ENCODE results near the gene C1orf116.
"Not testable (repeated sequence)": the region's sequence is repeated elsewhere in the genome, so short reads cannot be mapped to it uniquely, and the experiment has no call there.

Gene C1orf116

DNA sequence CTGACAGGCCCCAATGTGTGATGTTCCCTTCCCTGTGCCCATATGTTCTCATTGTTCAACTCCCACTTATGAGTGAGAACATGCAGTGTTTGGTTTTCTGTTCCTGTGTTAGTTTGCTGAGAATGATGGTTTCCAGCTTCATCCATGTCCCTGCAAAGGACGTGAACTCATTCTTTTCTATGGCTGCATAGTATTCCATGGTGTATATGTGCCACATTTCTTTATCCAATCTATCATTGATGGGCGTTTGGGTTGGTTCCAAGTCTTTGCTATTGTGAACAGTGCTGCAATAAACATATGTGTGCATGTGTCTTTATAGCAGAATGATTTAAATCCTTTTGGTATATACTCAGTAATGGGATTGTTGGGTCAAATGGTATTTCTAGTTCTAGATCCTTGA is 8.8 kb upstream of the C1orf116 start:
- in situ Hi-C loops (cut with HindIII; ENCODE audit: low pct_ligation_motif_present, low pct_unique_long_range_greater_than_20kb, low sequenced_read_pairs); DNase-seq: not testable (repeated sequence)

DNA sequence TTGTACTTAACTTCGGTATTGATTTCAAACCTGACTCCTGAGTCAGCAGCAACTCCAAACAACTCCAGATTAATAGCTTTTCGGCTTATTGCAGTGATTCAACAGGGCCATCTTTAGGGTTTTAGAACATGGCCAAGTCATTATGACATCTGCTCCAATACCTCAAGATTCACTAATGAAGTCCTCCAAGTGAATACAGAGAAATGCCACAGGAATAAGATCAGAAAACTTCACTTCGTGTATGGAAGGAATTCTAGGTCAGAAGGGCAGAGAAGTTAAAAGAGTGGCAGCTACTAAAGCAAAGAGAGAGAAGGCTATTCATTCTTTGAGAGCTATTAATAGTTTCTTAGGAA is 7.6 kb upstream of the C1orf116 start:
- DNase-seq: no peak
- in situ Hi-C loops (cut with HindIII; ENCODE audit: low pct_ligation_motif_present, low pct_unique_long_range_greater_than_20kb, low sequenced_read_pairs): no loop called here

DNA sequence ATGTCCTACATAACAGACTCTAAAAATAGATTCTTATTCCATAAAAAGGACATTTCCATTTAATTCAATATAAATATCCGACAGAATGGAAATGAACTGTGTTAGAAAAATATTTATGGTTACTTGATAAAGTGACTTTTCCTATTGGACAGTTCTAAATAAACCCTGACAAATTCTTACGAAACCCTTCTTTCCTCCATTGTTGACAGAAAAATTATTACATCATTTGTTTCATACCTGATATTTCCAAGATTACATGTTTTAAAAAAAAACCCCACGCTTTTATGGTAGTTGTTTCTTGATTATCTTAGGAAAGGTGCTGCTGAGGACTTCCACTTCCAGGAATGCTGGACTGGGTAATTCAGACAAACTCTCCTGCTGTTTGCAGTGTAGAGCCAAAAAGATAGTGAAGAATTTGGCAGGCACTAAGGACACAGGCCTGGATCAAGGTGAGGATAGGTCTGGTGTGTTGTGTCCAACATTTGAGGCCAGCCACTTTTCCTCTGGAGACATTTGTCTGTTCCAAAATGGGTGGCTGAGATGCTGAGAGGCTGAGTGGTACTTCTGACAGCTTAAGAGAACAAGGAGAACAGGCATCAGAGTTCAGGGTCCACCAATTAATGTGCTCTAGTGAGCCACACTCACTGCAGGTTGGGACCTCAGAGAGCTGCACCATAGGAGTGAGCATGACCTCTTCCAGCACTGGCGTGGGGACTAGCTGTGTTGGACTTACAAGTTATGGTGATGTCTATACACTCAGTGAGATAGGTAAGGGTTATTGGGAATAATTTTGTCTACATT is 7.0 kb upstream of the C1orf116 start:
- no peak for DNase-seq
- in situ Hi-C loops (cut with HindIII; ENCODE audit: low pct_ligation_motif_present, low pct_unique_long_range_greater_than_20kb, low sequenced_read_pairs): no loop called here

DNA sequence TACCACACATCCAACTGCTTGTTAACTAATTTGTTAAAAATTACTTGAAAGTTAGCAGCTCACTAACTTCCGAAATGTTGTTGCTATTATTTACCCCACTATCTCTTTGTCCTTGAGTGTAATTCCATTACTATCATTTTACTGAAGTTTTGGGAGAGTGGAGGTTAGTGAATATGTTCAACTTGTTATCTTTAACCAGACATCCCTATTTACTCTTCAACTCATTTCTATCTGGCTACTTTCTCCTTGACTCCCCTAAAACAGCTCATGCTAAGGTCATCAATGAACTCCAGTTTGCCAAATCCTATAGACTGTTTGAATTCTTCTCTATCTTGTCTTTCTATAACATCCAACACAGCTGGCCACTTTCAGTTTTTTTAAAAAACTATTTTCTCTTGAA is 4.3 kb upstream of the C1orf116 start:
- in situ Hi-C loops (cut with HindIII; ENCODE audit: low pct_ligation_motif_present, low pct_unique_long_range_greater_than_20kb, low sequenced_read_pairs): no loop called here

DNA sequence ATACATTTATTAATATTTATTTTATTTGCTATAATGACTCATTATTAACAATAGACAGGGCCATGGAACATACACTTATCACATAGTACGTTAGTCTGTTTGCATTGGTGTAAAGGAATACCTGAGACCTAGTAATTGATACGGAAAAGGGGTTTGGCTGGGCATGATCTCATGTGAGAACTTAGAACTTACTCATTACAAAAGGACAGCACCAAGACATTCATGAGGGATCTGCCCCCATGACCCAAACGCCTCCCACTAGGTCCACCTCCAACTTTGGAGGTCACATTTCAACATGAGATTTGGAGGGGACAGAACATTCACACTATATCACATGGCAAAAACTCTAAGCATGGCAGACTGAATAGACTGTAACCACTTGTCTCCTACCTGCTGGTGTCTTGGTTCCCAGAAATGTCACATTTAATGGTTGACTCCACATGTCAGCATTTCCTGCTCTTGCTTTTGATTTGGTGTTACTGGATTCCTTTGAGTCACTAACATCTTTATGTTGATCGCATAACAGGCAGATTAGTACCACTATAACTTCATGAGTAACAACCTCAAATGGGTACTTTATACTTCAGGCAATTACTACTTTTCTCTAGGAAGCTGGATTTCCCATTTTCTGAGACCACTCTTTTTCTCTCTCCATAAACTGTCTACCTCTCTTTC is 3.5 kb upstream of the C1orf116 start:
- in situ Hi-C loops (cut with HindIII; ENCODE audit: low pct_ligation_motif_present, low pct_unique_long_range_greater_than_20kb, low sequenced_read_pairs): no loop called here
- DNase-seq: no peak

More for the DNA sequence above, 4.3 kb upstream of the C1orf116 start:
- DNase-seq: no peak

DNA sequence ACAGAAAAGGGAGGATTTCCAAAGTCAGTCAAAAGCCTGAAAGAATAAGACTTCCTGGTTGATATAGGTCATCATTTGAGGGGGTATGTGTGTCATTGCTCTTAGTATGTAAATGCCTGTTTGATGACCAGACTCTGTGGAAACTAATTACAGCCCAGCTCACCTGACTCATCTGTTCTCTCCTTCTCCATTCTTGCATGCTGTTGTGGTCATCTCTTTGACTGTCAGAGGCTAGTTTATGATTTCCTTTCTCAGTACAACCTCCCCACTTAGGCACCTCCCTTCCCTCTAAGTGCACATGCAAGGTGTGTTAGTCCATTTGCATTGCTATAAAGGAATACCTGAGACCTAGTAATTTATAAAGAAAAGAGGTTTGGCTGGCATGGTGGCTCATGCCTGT is 2.4 kb upstream of the C1orf116 start:
- in situ Hi-C loops (cut with HindIII; ENCODE audit: low pct_ligation_motif_present, low pct_unique_long_range_greater_than_20kb, low sequenced_read_pairs): no loop called here
- peak; percentile 57 for DNase-seq

DNA sequence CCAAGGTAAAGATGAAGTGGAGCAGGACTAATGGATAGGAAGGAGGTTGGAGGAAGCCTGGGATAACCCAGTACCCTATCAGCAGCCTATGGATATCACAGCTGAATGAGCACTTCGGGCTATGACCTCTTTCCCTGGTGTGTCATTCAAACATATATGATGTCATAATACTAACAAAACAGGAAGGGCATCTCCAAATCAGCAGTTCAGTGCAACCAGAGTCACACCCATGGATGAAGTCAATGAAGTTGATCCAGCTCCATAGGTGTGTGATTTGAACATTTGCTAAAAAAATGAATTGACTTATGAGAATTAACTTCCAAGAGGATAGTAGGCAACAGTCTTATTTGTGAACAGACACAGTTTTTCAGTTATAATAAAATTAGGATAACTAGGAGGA is 1.7 kb upstream of the C1orf116 start:
- DNase-seq: no peak
- in situ Hi-C loops (cut with HindIII; ENCODE audit: low pct_ligation_motif_present, low pct_unique_long_range_greater_than_20kb, low sequenced_read_pairs): no loop called here

DNA sequence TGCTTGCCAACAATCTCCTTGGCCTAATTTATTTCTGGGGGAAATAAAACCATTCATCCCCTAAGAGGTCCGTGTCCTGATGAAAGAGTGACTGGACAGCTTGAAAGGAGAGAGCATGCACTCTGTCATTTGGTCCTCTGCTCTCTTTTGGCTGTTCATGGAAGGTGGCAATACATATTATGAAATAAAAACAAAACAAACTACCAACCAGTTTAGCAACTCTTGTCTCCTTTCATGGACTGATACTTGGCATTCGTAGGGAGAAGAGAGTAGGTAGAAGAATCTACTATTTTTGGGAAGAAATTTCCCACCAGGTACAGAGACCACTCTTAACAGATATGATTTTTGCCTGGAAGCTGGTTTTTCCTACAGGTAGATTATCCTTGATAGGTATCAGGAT is 746 bp upstream of the C1orf116 start:
- no peak for DNase-seq
- in situ Hi-C loops (cut with HindIII; ENCODE audit: low pct_ligation_motif_present, low pct_unique_long_range_greater_than_20kb, low sequenced_read_pairs): no loop called here

DNA sequence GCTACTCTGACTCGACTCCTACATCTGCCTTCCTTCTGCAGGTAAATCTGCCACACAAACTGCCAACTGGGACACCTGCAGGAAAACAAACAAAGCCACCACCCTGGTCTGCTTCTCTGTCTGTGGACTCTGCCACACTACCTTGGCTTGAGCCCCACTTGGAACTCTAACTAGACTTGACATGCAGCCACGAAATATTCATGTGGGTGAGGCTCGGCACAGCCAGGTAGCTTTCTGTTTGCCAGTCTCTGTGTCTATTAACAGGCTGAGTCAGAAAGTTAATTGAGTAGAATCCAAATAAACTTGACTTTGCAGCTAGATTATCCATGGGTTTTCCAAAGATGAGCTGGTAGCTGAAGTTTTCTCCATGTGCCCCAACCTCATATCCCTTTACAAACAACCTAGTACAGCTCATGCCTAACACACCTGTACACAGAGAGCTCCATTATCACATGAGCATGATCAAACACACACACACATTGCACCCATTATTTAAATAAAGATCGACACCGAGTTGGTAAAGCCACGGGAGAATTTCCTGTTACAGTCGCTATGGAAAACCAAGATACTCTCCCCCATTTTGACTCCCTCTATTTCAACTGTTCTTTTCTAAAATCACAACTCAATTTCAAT is 808 bp downstream of the C1orf116 start:
- DNase-seq: no peak
- in situ Hi-C loops (cut with HindIII; ENCODE audit: low pct_ligation_motif_present, low pct_unique_long_range_greater_than_20kb, low sequenced_read_pairs): no loop called here

DNA sequence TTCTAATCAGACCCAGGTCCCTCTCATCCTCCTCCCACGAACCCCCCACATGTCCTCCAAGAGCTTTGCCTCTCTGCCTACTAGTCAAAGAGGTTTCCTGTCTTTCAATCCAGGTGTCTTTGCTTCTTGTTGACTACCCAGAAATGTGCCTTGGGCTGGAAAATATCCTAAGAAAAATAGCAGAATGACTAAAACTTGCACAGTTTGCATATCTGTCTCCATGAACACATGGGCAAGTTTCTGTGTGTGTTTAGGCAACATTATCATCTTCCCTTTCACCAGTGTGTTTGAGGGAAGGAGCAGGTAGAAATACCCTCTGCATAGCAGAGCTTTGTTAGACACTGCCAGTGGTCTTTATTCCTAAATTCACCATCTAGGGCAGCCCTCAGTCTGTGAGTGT is 1.5 kb downstream of the C1orf116 start:
- DNase-seq: no peak
- in situ Hi-C loops (cut with HindIII; ENCODE audit: low pct_ligation_motif_present, low pct_unique_long_range_greater_than_20kb, low sequenced_read_pairs): no loop called here

DNA sequence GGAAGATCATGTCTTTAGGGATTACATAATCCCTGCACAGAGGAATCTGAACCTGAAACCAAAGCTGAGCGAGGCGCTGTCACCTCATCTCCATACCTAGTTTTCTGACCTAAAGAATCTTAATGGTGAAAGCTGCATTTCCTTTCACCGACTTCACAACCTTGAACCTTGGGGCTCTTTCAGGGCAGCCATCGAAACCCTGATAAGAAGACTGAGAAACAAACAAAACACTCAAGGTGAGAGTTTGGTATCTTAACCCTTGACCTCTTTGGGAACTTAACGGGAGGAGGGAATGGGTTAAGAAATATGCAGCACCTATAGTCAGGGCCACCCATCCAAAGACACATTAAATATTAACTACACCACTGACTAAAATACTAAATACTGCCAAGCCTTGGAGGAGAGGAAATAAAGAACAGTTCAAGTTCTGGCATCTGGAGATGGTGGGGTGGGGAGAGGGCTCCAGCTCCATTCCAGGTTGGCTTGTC is 2.0 kb downstream of the C1orf116 start:
- peak; percentile 37 for DNase-seq
- in situ Hi-C loops (cut with HindIII; ENCODE audit: low pct_ligation_motif_present, low pct_unique_long_range_greater_than_20kb, low sequenced_read_pairs): no loop called here

DNA sequence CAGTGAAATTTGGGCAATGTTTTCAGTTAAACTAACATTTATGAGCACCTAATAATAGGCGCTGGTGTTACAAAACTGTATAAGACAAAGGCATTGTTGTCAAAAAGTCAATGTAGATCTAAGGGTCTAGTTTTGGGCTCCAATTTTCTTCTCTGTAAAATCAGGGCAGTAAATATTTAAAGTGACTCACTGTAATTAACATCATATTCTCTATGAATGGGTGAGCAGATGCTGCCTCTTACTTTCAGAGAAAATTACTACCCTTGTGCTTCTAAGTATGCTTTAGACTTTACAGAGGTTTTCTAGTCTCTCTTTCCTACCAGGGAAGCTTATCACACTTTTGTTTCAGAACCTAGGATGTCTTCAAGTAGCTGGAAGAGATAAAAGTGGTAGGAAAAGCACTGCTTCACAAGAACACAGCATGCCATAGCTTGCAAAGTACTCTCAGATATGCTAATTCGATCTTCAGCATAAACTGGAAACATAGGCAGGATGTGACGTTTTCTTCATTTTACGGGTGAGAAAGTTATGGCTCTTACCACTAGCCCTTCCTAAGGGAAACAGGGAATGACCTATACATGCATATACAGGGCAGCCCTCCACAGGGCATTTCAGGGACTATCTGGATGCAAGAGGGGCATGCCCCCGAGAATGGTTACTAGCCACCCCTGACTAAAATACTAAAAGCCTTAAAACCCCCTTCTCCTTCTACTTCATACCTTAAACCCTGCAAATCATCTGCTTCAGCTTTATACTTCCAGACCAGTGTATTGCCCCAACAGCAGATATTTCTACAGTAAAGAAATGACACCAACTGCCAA is 2.6 kb downstream of the C1orf116 start:
- in situ Hi-C loops (cut with HindIII; ENCODE audit: low pct_ligation_motif_present, low pct_unique_long_range_greater_than_20kb, low sequenced_read_pairs): no loop called here
- no peak for DNase-seq

DNA sequence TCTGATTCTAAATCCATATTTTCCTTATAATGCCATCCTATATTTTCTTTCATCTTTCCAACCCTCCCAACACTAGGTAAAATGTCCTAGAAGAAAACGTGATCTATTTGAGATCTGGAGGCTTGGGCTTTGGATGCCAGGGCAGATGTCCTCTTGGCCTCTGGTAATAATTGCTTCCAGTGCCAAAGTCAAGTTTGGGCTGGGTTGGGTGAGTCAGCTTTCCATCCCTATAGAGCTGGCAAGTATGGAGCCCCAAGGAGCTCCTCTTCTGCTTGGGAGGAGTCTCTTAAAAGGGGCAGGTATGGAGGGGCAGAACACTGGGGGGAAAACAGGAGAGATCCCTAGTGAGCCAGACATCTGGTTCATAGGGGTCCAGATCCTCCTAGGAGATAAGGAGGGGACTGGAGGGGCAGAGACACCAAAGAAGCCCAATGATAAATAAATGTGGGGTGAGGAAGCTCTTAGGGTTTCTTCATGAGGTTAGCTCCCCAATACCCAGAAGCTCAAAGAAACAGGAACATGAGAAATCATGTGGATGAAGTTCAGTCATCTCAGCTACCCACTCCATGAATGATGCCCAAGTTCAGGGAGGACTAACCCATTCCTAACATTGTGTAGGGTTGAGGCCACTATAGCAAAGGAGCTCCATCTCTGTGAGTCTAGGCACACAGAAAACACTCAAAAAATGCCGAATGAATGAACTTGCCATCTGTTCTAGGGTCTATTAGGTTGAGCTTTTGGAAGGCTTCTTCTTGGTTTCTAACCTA is 3.5 kb downstream of the C1orf116 start:
- DNase-seq: no peak
- in situ Hi-C loops (cut with HindIII; ENCODE audit: low pct_ligation_motif_present, low pct_unique_long_range_greater_than_20kb, low sequenced_read_pairs): no loop called here

DNA sequence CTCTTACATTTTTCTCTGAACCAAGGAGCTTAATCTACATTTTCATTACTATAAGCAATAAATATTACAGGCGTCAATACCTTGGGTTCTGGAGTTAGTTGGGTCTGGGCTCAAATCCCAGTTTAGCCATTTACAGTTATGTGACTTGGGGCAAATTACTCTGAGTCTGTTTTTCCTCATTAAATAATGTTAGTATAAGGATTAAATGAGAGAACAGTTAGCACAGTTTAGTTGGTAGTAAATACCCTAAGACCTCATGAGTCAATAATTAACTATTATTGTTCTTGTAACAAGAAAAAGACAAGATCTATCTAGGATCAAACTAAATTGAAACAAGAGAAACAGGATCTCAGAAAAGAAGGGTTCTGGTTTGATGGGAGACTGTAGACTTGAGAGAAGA is 4.6 kb downstream of the C1orf116 start:
- in situ Hi-C loops (cut with HindIII; ENCODE audit: low pct_ligation_motif_present, low pct_unique_long_range_greater_than_20kb, low sequenced_read_pairs): no loop called here
- DNase-seq: peak; percentile 27

DNA sequence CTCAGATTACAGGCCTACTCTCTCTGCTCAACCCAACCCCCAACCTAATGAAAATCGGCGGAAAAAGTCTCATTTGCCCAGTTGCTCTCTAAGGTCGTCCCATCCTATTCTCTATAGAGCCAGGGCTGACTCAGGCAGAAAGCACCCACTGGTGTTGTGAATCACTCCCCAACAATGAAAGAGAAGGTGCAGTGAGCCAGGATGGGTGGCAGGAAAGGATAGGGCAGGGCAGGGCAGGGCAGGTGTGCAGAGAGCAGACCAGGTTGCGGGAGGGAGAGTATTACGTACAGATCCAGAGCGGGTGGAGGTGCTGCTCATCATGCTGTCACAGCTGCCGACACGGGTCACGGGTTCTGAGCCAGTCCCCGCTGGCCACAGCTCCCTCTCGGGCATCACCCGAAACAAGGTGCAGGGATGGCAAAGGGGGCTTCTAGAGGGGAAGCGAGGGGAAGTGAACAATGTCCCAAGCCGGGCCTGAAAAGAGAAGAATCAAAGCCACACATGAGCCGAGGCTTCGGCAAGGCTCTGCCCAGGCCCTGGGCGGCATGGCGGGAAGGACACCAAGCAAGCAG is 5.3 kb downstream of the C1orf116 start:
- in situ Hi-C loops (cut with HindIII; ENCODE audit: low pct_ligation_motif_present, low pct_unique_long_range_greater_than_20kb, low sequenced_read_pairs): no loop called here
- DNase-seq: peak; percentile 96

DNA sequence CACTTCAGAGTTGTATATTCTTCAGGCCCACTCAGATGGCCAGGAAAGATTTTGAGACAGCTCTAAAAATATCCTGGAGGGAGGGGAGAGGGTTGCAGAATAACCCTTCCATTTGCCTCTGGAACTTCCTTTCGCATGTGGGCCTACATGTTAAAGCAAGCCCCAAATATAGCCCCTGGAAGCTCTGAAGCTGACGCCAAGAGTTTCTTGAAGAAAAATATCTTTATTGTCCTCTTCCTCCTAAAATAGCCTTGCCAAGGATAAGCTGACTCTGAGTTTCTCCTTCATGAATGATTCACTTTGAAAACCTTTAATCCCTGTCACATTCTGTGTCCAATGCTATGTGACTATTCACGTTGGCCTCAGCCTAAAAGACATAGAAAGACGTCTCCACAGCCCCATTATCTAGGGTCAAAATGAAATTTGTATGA is 6.4 kb downstream of the C1orf116 start:
- peak; percentile 33 for DNase-seq
- in situ Hi-C loops (cut with HindIII; ENCODE audit: low pct_ligation_motif_present, low pct_unique_long_range_greater_than_20kb, low sequenced_read_pairs): no loop called here

DNA sequence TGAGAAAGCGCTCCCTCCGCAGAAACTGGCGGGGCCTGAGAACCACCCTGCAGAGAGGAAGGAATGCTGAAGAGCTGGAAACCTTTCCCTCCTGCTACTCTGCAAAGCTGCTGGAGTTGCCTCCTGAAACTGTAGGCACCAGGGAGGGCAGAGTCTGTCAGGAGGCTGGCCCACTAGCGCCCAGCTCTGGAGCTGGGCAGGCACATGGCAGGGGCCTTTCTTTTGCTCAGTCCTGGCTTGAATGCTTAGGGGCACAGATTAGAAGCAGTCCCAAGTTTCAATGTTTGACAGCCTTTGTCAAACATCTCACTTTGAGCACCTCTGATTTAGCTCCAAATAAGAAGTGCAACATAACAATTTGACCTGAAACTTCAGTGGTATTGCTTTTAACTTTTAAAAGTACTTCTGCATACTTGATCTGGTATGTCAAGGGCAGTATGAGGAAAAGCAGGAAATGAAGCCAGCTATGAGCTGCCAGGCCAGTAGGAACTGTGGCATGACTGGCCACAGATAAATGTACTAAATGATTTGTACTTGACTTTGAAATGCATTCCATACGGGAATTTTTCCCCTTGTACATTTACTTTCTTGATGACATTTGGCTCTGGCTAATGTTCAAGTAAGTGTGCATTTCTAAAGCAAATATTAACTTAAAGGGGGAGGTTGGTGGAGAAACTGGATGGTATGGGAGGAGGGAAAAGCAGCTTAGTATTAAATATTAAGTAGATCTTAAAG is 7.2 kb downstream of the C1orf116 start:
- in situ Hi-C loops (cut with HindIII; ENCODE audit: low pct_ligation_motif_present, low pct_unique_long_range_greater_than_20kb, low sequenced_read_pairs): no loop called here
- peak; percentile 57 for DNase-seq
